T-helper 2 cell (primary cell): ENCODE data around the gene NUP88.

Experiments
- DNase-seq, 5 experiments: peaks; one replicate each; pipeline versions ENCODE4 v3.0.0 to v3.0.0-alpha.2; 2012 to 2022

Gene NUP88

DNA sequence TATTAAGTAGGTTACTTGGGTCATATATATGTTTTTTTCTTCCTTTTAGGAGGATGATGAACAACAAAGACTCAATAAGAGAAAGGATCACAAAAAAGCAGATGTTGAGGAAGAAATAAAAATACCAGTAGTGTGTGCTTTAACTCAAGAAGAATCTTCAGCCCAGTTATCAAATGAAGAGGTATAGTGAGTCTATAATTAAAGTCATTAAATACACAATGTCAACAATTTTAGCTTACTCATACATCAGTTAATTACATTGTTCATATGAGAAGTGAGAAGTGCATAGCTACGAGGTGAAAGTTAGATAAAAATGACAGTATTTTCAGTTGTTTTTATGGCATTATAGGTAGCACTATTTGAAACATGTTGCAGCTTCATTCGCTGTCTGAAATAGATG is 65.2 kb downstream of the NUP88 start:
- no peak for DNase-seq

DNA sequence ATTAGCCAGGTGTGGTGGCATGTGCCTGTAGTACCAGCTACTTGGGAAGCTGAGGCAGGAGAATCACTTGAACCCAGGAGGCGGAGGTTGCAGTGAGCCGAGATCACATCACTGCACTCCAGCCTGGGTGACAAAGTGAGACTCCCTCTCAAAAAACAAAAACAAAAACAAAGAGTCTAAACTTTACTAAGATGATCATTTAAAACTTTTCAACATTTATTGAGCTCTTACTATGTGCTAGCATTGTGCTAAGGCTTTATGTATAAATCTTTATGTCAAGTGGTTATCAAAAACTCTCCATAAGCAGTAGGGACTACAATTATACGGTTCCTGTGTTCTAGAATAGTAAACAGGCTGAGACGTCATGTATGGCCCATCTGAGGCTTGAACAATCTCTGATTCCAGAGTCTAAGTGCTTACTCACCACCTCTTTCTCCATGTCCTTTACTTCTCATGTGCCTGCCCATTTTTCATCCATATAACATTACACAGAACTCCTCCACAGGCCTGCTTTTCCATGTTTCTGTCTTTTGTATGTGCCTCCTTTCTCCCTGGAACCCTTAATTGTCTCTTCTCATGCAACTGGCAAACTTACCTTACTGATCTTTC is 66.7 kb downstream of the NUP88 start:
- no peak for DNase-seq

DNA sequence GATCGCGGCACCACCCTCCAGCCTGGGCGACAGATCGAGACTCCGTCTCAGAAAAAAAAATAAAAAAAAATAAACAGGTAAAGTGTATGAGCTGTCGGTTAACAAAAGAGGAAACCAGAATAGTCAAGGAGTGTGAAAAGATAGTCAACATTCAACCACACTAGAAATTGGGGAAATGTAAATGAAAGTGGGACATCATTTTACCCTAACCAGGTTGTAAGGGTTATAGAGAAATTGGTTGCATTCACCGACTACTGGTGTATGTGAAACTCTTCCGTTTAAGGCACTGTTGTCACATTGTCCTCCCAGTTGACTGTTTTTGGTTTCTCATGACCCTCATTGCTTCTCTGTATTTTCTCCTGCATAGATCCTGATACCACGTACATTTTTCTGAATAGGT is 74.5 kb downstream of the NUP88 start:
- no peak for DNase-seq
